Muscle of back (tissue), 13 donors: Measurements from ENCODE around the gene OR5K4. TPM values are rescaled to one million over a fixed set of nuclear protein-coding genes. Genes with fewer than 3 reads are reported as not detected.

Experiments used
- DNase-seq, 3 donors: peaks; one replicate each; pipeline versions ENCODE4 v3.0.0 to v3.0.0-alpha.2; 2013
- long read RNA-seq, 9 donors: transcript quantifications; one replicate each; lab custom pipeline, GENCODE V29; 2026
- polyA plus RNA-seq, 10 donors: library from polyadenylated mRNA; unstranded; fragments of 120-200 nt; gene quantifications; one replicate each; pipeline ENCODE4 v1.2.1, GENCODE V29; 2013; ENCODE audit not compliant: insufficient read length in 10 of 10

Gene OR5K4, protein sequence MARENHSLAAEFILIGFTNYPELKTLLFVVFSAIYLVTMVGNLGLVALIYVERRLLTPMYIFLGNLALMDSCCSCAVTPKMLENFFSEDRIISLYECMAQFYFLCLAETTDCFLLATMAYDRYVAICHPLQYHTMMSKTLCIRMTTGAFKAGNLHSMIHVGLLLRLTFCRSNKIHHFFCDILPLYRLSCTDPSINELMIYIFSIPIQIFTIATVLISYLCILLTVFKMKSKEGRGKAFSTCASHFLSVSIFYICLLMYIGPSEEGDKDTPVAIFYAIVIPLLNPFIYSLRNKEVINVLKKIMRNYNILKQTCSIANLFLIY
- not detected for polyA plus RNA-seq
- long read RNA-seq, donor 1, result 0 reads
- long read RNA-seq, donor 2, result 0 reads
- long read RNA-seq, donor 3, result 0 reads
- long read RNA-seq, donor 4, result 0 reads
- long read RNA-seq, donor 5, result 0 reads
- long read RNA-seq, donor 6, result 0 reads
- long read RNA-seq, donor 7, result 0 reads
- long read RNA-seq, donor 8, result 0 reads
- long read RNA-seq, donor 9, result 0 reads

DNA sequence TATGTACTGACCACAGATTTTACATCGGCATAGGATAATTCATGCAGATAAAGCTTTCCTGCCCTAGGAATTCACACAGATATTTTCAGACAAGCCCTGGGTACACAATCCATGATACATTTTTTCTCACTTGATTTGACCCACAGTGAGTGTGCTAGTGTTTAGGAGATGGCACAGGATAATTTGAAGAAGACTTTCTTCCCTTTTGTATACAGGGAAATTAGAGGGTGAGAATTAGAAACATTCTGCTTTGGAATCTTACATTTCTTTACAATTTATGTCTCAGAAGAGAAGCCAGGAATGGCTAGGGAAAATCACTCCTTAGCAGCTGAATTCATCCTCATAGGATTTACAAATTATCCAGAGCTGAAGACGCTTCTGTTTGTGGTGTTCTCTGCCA is at the start of gene OR5K4:
Gene OR5K4 (plus strand): TSS at position 301 of the 400 bp plus-strand sequence. CDS start 0 bp downstream, at position 301.
- DNase-seq, result no peak

DNA sequence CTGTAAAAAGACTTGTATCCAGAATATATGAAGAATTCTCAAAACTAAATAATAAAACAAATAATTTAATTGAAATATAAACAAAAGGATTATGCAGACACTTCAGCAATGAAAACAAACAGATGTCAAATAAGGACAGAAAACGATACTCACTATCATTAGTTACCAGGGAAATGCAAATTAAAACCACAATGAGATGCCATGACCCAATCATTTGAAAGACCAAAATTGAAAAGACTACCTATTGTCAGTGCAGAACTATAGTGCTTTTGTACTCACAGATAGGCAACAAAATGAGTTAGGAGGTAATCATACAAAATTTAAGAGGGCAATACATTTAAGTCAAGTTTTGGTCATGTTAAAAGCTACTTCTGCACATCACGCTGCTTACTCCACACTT is 31.6 kb upstream of the OR5K4 start:
- DNase-seq, result no peak

DNA sequence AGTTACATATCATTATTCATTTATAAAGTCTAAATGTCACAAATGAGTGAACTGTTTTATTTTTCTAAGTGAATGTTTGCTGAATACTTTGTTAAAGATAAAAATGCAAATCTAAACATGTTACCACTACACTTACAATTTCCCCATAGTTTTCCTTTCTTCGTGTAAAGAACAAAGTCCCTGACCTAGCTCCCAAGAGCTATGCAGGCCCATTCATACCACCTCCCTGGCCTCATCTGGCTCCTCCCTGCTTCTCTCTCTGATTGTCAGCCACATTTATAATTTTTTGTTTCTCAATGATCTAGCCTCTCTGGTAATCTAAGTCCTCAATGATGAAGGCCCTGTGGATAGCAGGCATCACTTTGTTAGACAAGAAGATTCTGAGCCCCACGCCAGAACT is 31.0 kb upstream of the OR5K4 start:
- no peak for DNase-seq

DNA sequence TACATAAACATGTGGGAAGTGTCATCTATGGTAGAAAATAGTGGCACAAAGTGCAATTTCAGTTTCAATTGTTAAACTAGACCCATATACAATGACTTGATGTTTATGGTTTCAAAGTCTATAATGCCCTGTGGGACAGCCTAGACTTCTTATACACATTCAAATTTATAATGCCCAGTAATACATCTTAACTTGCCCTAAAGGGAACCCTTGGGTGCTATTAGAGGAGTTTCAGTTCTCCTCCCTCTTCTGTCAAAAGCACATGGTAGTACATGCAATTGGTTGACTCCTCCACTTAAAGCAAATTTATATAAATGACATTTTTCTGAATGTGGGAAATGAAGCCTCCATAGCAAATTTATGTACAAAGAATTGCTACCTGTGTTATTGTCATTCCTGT is 30.2 kb upstream of the OR5K4 start:
- no peak for DNase-seq

DNA sequence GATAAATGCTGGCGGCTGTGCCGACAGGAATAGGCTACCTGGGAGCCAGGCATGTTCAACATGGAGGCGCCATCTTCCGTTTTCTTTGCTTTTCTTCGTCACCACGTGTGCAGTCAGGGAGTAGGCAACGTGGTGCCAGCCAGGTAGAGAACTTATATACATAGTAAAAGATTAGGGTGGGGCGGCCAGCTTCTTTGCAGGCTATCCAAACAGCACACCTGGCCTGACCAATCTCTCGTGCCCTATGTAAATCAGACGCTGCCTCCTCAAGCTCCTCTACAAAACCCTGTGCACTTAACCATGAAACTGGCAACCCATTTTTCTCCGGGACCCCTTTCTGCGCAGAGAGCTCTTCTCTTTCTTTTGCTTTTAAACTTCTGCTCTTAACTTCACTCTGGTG is 28.6 kb upstream of the OR5K4 start:
- no peak for DNase-seq

DNA sequence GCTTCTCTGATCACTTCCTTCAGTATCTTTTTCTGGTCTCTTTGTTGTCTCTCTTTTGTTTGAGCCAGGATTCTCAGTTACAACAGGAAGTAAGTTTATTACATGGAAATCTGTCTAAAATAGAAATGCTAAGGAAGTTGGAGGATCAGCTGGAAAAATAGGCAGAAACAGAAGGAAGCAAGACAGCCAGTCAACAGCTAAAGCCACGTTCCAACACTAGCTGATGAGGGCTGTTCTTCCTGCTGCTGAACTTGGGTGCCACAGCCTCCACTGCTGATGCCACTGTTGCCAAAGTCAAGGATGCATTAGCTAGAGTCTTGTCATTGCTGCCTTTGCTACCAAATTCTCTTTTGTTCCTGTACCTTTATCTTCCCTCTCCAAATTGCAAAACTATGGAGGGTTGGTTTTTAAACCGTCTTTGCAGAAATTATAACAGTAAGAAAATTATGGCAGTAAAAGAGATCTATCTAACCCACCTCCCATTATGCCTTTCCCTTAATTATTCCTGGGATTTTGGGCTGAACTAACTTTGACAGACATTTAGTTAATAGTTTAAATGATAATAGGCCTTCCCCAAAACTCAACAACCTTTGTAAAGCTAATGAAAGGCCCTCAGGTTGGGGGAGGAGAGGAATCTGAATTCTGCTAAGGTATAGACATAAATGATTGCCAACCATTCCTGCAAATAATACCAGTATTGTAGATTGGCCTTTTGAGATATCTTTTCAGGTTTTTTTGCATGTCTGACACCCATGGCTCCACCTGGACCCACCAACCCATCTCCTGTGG is 27.4 kb upstream of the OR5K4 start:
- peak in 1 of 3 donors; percentile 6 for DNase-seq

DNA sequence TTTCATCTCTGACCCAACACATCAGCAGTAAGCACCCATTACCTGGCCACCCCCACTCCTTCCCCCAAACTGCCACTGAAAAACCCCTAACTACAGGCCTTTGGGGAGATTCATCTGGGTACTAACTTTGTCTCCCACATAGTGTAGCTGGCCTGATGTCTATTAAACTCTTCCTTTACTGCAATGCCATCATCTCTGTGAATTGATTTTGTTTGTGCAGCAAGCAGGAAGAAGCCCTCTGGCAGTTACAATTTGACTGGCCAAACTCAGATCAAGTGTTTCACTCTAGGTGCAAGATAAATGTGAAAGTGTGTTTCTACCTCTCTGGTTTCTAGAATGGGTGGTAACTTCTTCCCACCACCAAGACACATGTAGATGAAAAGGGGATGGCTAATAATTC is 26.7 kb upstream of the OR5K4 start:
- DNase-seq, result no peak

DNA sequence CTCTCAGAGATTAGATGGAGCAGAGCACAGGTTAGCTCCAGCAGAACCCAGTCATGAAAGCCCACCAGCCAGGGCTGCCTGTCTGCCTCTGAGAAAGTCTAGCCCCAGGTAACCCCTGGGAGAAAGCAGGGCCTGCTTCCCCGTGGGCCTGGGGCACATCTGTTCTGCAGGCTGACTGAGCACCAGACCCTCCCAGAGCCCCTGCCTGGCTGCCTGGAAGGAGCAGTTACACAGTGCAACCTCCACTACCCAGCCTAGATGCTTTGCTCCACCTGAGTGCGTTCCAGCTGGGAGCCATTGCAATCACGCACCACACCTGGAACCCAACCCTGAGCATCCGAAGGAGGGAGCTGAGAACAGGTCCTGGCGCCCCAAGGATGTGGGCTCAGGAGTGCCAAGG is 24.7 kb upstream of the OR5K4 start:
- DNase-seq, result no peak

DNA sequence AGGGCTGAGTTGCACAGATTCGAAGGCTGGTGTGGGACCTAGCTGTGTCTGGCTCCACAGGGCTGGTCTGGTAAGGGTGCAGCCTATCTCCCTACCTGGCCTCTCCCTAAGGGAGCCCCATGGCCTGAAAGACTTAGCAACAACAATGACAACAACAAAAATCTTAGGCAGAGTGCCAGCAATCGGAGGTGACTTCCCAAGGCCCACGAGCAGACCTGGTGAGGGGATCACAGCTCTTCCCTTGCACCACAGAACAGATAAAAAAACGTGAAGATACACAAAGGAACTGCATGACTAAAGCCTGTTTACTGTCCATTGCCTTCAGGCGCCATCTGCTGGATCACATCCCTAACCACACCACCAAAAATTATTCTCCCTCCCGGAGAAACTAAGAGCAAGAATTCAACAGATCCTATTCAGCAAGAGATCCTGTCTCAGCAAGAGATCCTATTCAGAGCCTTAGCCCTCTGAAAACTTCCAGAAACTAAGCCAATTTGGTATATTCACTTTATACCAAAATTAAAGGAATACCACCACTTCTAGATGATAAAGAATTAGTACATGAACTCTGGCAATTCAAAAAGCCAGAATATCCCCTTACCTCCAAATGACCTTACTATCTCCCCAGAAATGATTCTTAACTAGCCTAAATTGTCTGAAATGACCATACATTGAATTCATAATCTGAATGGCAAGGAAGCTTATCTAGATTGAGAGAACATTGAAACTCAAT is 24.1 kb upstream of the OR5K4 start:
- DNase-seq, result peak; percentile 24 to 60 (median 34)

DNA sequence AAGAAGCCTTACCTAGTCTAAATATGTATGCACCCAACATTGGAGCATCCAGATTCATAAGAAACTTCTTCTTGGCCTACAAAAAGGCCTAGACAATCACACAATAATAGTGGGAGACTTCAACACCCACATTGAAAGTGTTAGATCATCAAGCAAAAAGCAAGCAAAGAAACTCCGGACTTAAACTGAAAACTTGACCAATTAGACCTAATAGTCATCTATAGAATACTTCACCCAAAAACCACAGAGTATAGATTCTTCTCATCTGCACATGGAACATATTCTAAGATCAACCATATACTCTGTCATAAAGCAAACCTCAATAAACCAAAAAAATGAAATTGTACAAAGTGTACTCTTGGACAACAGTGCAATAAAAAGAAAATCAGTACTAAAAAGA is 22.3 kb upstream of the OR5K4 start:
- no peak for DNase-seq

DNA sequence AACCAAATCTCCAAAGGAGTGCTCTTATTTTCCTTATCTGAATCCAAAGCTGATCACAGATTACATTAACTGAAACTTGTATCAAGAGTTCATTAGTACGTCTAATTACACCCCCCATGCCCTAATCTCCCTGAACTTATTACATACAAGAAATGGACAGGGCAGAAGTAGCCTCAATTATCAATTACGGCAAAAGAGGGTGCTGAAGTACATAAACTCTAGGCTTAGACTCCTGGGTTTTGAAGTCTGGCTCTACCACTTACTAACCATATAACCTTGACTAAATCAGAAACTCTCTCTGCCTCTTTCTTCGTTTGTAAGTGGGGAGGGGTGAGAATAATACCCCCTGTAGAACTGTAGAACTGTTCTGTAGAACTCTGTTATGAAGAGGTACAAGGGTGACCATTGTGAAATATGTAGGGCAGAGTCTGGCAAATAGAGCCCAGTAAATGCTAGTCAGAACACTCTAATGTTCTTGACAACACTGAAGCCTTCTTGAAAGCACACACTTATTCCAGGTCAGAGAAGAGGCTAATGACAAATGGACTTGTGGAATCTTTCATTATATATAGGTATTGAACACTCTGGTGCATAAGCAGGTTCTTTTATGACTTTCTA is 19.6 kb upstream of the OR5K4 start:
- peak in 1 of 3 donors; percentile 4 for DNase-seq

DNA sequence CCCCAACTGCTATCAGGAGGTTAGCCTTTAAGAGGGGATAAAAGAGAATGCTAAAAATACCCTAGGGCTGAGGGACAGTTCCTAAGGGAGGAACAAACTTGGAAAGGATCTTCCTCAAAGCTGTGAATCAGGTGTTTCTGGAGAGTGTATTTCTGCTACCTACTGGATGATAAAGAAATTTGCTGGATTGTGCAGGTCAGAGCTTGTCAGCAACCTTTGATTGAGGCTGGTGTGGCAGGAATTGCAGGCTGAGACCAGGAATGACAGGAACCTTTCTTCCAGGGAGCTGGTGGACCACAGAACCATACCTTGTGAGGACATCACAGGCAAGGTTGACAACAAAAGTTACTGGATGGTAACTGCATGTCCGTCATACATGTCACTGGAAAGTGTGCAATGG is 14.6 kb upstream of the OR5K4 start:
- DNase-seq, result no peak

DNA sequence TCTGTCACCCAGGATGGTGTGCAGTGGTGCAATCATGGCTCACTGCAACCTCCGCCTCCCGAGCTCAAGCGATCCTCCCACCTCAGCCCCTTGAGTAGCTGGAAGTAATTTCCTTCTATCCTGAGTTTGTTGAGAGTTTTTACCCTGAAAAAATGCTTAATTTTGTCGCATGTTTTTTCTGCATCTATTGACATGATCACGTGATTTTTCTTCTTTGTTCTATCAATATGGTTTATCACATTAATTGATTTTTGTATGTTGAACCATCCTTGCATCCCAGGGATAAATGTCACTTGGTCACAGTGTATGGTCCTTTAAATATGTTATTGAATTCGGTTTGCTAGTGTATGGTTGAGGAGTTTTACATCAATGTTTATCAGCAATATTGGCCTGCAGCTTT is 11.9 kb upstream of the OR5K4 start:
- no peak for DNase-seq

DNA sequence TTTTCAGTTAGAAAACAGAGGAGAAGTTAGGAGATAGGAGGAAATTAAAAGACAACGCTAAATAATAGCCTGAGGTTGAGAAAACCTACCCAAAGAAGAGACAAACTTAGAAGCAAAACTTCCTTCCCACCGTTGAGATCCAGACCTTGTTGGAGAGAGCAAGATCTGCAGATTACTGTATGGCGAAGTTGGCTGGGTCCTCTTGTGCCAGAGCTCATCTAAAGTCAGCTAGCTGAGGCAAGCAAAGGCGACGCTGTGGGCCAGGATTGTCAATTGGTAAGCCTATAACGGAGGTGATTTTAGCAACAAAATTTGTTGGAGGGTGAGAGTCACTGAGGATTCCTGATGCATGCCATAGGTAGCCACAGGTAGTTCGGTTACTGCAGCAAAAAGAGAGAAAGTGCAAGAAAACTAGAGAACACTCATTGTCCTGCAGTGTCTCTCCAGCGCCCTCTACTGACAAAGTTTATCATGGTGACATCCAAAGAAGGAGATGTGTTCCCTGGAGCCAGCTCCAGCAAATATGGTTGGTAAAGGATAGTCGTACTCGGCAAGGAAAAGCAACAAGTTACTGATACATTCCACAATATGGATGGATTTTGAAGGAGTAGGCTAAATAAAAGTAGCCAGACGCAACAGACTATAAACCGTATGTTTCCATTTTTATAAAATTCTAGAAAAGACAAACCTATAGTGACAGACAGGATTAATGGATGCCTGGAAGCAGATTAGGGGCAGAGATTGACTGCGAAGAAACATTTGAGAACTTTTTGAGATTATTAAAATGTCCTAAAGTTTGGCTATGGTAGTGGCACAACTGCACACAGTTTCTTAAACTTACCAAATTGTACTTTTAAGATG is 9.8 kb upstream of the OR5K4 start:
- peak in 2 of 3 donors; percentile 14 for DNase-seq

DNA sequence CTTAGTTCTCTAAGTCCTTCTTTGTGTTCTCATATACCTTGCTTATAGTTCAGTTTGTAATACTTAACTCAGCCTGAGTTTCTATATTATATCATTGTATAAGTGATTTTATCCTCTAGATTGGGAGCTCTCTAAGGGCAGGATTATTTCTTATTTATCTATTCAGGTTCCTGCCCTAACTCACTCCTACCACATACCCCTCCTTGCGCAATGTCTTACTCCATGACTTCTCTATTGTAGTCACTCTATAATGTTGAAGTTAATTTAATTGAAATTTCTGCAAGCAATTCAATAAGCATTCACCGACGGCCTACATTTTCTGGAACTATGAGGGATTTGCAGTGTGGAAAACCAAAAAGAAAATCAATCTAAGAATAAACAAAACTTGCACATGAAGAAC is 3.6 kb upstream of the OR5K4 start:
- DNase-seq, result no peak

DNA sequence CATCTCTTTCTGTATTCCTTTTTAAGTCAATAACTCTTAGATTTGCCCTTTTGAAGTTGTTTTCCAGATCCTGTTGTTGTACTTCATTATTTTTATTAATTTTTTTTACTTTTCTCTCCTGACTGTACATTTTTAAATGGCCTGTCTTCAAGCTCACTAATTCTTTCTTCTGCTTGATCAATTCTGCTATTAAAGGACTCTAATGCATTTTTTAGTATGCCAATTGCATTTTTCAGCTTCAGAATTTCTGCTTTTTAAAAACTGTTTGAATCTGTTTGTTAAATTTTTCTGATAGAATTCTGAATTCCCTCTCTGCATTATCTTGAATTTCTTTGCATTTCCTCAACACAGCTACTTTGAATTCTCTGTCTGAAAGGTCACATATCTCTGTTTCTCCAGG is 5.6 kb downstream of the OR5K4 start:
- no peak for DNase-seq

DNA sequence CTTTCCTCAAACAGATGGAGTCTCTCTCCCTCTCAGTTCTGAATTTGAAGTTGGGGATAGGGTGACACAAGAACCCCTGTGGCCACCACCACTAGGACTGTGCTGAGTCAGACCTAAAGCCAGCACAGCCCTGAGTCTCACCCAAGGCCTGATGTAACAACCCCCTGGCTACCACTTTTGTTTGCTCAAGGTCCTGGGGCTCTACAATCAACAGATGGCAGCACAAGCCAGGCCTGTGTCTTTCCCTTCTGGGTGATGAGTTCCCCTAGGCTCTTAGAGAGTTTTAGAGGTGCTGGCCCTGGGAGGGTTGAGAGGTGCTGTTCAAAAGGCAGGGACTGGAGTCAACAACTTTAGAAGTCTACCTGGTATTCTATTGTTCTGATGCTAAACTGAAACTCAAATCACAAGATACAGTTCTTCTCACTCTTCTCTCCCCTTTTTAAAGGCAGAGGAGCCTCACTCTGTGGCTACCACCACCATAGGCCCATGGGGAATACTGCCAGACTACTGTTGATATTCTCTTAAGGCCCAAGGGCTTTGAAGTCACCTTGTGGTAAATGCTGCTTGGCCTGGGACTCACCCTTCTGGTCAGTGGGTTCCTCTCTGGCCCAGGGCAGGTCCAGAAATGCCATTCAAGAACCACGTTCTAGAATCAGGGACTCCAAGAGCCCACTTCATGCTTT is 6.5 kb downstream of the OR5K4 start:
- DNase-seq, result no peak

DNA sequence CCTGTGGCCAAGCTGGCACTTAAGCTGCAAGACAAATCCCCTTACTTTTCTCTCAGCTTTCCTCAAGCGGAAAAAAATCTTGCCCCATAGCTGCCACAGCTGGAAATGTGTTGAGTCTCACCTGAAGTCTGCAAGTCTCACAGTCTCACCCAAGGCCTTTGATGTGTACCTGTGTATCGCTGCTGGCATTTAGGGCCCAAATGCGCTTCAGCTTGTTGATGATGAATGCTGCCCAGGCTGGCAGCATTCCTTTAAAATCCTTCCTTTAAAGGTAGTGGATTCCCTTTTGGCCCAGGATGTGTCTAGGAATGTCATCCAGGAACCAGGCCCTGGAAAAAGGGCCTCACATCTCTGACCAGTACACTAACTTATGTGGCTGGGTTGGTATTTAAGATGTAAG is 7.0 kb downstream of the OR5K4 start:
- DNase-seq, result no peak

DNA sequence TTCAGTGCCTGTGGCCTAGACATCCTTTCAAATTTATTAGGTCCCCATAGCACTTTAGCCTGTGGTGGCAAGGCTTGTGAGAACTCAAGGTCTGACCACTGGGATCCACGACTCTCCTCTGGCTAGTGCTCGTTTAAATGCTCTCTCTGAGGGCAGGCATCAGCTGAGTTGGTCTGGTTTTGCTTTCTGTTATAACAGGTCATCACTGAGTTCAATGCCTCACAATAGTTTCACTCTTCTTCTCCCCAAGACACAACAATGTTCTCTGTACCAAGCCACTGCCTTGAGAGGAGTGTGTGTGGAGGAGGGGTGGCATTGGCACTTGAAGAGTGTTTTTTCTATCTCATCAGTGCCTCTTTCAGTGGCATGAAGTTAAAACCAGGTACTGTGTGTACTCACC is 7.6 kb downstream of the OR5K4 start:
- no peak for DNase-seq
